GM23338 (cell line): Measurements from ENCODE around the gene PEX10. TPM values are rescaled to one million over a fixed set of nuclear protein-coding genes. Genes with fewer than 3 reads are reported as not detected.

Source experiments
- ATAC-seq: fragments of 200-7000 bp; cut with Tn5 transposase; 3 replicates; pipeline ENCODE4 v1.9.1; 2020
- DNase-seq: peaks from one replicate; pipeline ENCODE4 v3.0.0-alpha.2; 2015; ENCODE audit warnings: low spot score
- H2AFZ ChIP-seq: fragments of 200-600 bp; sonication (generic); 2 replicates; pipeline ENCODE4 v1.8.0; 2016; ENCODE audit warnings: antibody characterized with exemption, mild to moderate bottlenecking, moderate library complexity
- H3F3A ChIP-seq: fragments of 200-600 bp; sonication (generic); replicated peaks from 2 replicates; pipeline ENCODE4 v1.8.0; 2017; ENCODE audit warnings: antibody characterized with exemption, mixed run types, low read depth
- H3K27ac ChIP-seq: fragments of 200-600 bp; sonication (generic); 2 replicates; pipeline ENCODE4 v1.6.1; 2016; ENCODE audit warnings: low read depth
- H3K27me3 ChIP-seq: fragments of 200-600 bp; sonication (generic); 2 replicates; pipeline ENCODE4 v1.8.0; 2016; ENCODE audit warnings: mild to moderate bottlenecking, mixed run types, moderate library complexity; ENCODE audit not compliant: insufficient read depth
- H3K36me3 ChIP-seq: fragments of 200-600 bp; sonication (generic); 2 replicates; pipeline ENCODE4 v1.8.0; 2016; ENCODE audit warnings: mild to moderate bottlenecking; ENCODE audit not compliant: insufficient read depth
- H3K4me1 ChIP-seq: fragments of 200-600 bp; sonication (generic); 2 replicates; pipeline ENCODE4 v1.8.0; 2016; ENCODE audit warnings: mild to moderate bottlenecking, moderate library complexity; ENCODE audit not compliant: insufficient read depth
- H3K4me2 ChIP-seq: fragments of 200-600 bp; sonication (generic); 2 replicates; pipeline ENCODE4 v1.7.1; 2017; ENCODE audit warnings: mixed run types
- H3K4me3 ChIP-seq: fragments of 200-600 bp; sonication (generic); 2 replicates; pipeline ENCODE4 v1.6.1; 2016; ENCODE audit warnings: mixed run types
- H3K79me2 ChIP-seq: fragments of 200-600 bp; sonication (generic); replicated peaks from 2 replicates; pipeline ENCODE4 v1.8.0; 2017; ENCODE audit warnings: mild to moderate bottlenecking; ENCODE audit not compliant: insufficient read depth
- H3K9me2 ChIP-seq: fragments of 200-600 bp; sonication (generic); 2 replicates; pipeline ENCODE4 v1.8.0; 2017; ENCODE audit not compliant: insufficient read depth
- H4K20me1 ChIP-seq: fragments of 200-600 bp; sonication (generic); replicated peaks from 2 replicates; pipeline ENCODE4 v1.8.0; 2017; ENCODE audit warnings: mild to moderate bottlenecking; ENCODE audit not compliant: insufficient read depth
- H3K27ac Mint-ChIP-seq: 2 replicates; pipeline ENCODE4 v1.8.0; 2020; ENCODE audit warnings: inconsistent platforms, mild to moderate bottlenecking, moderate library complexity, mixed read lengths
- H3K27me3 Mint-ChIP-seq: 3 replicates; pipeline ENCODE4 v1.8.0; 2022; ENCODE audit warnings: low read depth, mild to moderate bottlenecking, moderate library complexity, mixed read lengths, inconsistent platforms; ENCODE audit not compliant: insufficient read depth, poor library complexity
- H3K36me3 Mint-ChIP-seq: 3 replicates; pipeline ENCODE4 v1.8.0; 2021; ENCODE audit warnings: low read depth, mild to moderate bottlenecking, inconsistent platforms, moderate library complexity, mixed read lengths
- H3K4me1 Mint-ChIP-seq: 3 replicates; pipeline ENCODE4 v1.8.0; 2020; ENCODE audit warnings: mild to moderate bottlenecking, inconsistent platforms, mixed read lengths
- H3K4me3 Mint-ChIP-seq: 3 replicates; pipeline ENCODE4 v1.8.0; 2021; ENCODE audit warnings: moderate library complexity, mild to moderate bottlenecking, inconsistent platforms, mixed read lengths
- H3K9me3 Mint-ChIP-seq: 3 replicates; pipeline ENCODE4 v1.8.0; 2020; ENCODE audit warnings: moderate library complexity, mild to moderate bottlenecking, inconsistent platforms, mixed read lengths
- CREB1 ChIP-seq: fragments of 250-450 bp; sonication (Bioruptor Pico); IDR thresholded peaks from 2 replicates; pipeline ENCODE4 v1.5.0; 2020; ENCODE audit warnings: low read depth, mild to moderate bottlenecking, moderate library complexity
- EZH2phosphoT487 ChIP-seq: fragments of 200-600 bp; sonication (generic); IDR thresholded peaks from one replicate; pipeline ENCODE4 v1.8.1; 2018; ENCODE audit warnings: antibody characterized with exemption; ENCODE audit not compliant: unreplicated experiment
- REST ChIP-seq: IDR thresholded peaks from one replicate; pipeline ENCODE4 v1.6.1; 2018; ENCODE audit warnings: antibody characterized with exemption; ENCODE audit not compliant: unreplicated experiment
- ZNF462 ChIP-seq: fragments of 250-450 bp; sonication (Bioruptor Pico); IDR thresholded peaks from 2 replicates; pipeline ENCODE4 v1.5.0; 2020; ENCODE audit warnings: mild to moderate bottlenecking, moderate library complexity
- polyA plus RNA-seq: library from polyadenylated mRNA; unstranded; fragments of >200 nt; fragmentation: Nextera tagmentation; extraction: Ambion mirVana; gene quantifications from 2 replicates; pipeline ENCODE4 v1.2.1, GENCODE V29; 2016
- total RNA-seq: library from RNA; depleted of rRNA; stranded (reverse); fragments of >200 nt; shearing (Covaris generic); gene quantifications from 2 replicates; pipeline ENCODE4 v1.2.3, GENCODE V29; 2014

The PEX10 gene
- total and polyA plus RNA-seq, 2 experiments from 2014 or later: 15.0 to 53.9 TPM

DNA sequence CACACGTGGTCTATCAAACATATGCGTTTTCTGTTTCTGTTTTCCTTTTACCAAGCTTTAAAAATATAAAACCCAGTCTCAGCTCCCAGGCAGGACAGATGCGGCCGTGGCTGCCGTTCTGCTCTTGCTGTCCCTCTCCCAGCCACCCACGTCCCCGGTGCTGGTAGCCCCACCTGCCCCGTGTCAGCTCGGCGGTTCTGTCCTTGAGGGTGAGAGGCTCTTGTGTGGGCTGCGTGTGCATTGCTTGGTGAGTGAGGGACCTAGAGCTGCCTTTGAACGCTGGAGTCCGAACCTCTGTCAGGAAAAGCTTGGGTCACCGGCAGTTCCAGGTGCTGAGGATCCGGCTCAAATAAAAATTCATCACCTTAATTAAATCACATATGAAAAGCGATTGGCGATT, 16.3 kb downstream of the PEX10 start:
- Histone ChIP-seq H4K20me1 (peaks cover 15% of the 10 kb centered on the region), H3K9me2 (no peaks in the 10 kb centered on the region), H3K4me3 (no peak overlapping the region), H3K4me2 (no peak overlapping the region), H3F3A (peaks cover 2% of the 10 kb centered on the region; the same call in 1 of the 2 replicates), H3K79me2 (peaks cover 39% of the 10 kb centered on the region), H3K27ac (no peak overlapping the region), H3K4me1 (no peaks in the 10 kb centered on the region; the same call in 1 of the 2 replicates), H3K36me3 (no peaks in the 10 kb centered on the region; the same call in none of the 2 replicates), H2AFZ (no peak overlapping the region), H3K27me3 (no peaks in the 10 kb centered on the region)
- TF ChIP-seq REST (no peak), ZNF462 (CRISPR knock-in tag) (no peak), EZH2phosphoT487 (no peak), CREB1 (CRISPR knock-in tag) (no peak)
- DNase-seq (no peak), ATAC-seq (no peak)
- H3K4me3 Mint-ChIP-seq: no peak overlapping the region
- no peak overlapping the region for H3K27ac Mint-ChIP-seq
- peaks cover 49% of the 10 kb centered on the region for H3K36me3 Mint-ChIP-seq
- peaks cover 8% of the 10 kb centered on the region for H3K27me3 Mint-ChIP-seq
- peaks cover 11% of the 10 kb centered on the region for H3K4me1 Mint-ChIP-seq
- no peaks in the 10 kb centered on the region for H3K9me3 Mint-ChIP-seq
